ENCODE data around the gene RASAL1. TPM values are rescaled to one million over a fixed set of nuclear protein-coding genes. Genes with fewer than 3 reads are reported as not detected.

The RASAL1 gene
- total RNA-seq, 4 donors from 2014 or later = not detected

- H3K27me3 ChIP-seq = peaks cover 7 to 15% (median 14%) of the 10 kb centered on the region in 3 donors
- intact Hi-C loops (cut with DNase I; ENCODE audit: low total_unique reads) (loop anchor here (2.0 kb wide), 1 partner anchor 49 kb away; no protein-coding TSS in a partner anchor), in situ Hi-C loops (cut with MboI; ENCODE audit: low sequenced_read_pairs in 4 of 4) (loop anchor here in 1 of 4 donors (5.0 kb wide), 1 partner anchor 51 kb away; no protein-coding TSS in a partner anchor)
These were observed 37.7 kb downstream of the RASAL1 start for GRCh38 chr12:113097716-113098440.

GRCh38 chr12:113096675-113097461 is 38.7 kb downstream of the RASAL1 start:
- Histone ChIP-seq H3K9me3 (no peaks in the 10 kb centered on the region), H3K4me3 (no peak overlapping the region), H3K27ac (no peak overlapping the region), H3K4me1 (peaks cover 0 to 3% of the 10 kb centered on the region in 2 donors), H3K36me3 (no peaks in the 10 kb centered on the region), H3K27me3 (peaks cover 11 to 18% (median 14%) of the 10 kb centered on the region in 3 donors)
- TF ChIP-seq POLR2A (IDR thresholded peaks at IDR 0.05) = no peak
- TF ChIP-seq CTCF (IDR thresholded peaks at IDR 0.05 in 4 of 5, conservative IDR thresholded peaks at IDR 0.05 in 1 of 5) = no peak
- intact Hi-C loops (cut with DNase I; ENCODE audit: low total_unique reads) (no loop called here), in situ Hi-C loops (cut with MboI; ENCODE audit: low sequenced_read_pairs in 4 of 4) (loop anchor here in 1 of 4 donors (5.0 kb wide), 1 partner anchor 50 kb away; no protein-coding TSS in a partner anchor)
- DNase-seq (no peak), ATAC-seq (no peak)

More at GRCh38 chr12:113097716-113098440, 37.7 kb downstream of the RASAL1 start:
- TF ChIP-seq POLR2A (IDR thresholded peaks at IDR 0.05) = no peak
- no peak for TF ChIP-seq CTCF (IDR thresholded peaks at IDR 0.05 in 4 of 5, conservative IDR thresholded peaks at IDR 0.05 in 1 of 5)
- no peaks in the 10 kb centered on the region for H3K9me3 ChIP-seq
- peak in 1 of 2 donors; percentile 17 for DNase-seq
- peak; percentile 20 to 34 for ATAC-seq
- H3K4me1 ChIP-seq = peaks cover 0 to 1% of the 10 kb centered on the region in 2 donors
- H3K27ac ChIP-seq = peak overlapping the region in 1 of 4 donors; percentile 37
- H3K36me3 ChIP-seq = no peaks in the 10 kb centered on the region
- H3K4me3 ChIP-seq = no peak overlapping the region

DNA sequence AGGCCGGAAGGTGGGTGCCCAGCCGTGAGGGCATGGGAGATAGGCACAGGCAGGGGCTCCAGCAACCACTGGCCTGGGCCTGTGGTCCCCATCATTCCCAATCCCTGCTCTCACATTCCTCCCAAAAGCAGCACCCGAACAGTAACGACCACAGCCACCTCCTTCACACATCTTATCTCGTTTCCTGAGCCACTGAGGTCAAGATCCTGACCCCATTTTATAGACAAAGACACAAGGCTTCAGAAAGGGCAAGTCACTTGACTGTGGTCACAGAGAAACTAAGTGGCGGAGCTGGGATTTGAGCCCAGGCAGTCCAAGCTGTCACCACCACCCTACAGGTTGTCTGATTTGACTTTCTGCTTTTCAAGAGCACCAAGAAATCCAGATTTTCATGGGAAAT is 40.2 kb downstream of the RASAL1 start:
- H3K4me3 ChIP-seq = no peak overlapping the region
- H3K4me1 ChIP-seq = peaks cover 0 to 3% of the 10 kb centered on the region in 2 donors
- ATAC-seq = no peak
- TF ChIP-seq POLR2A (IDR thresholded peaks at IDR 0.05) (no peak), CTCF (IDR thresholded peaks at IDR 0.05 in 4 of 5, conservative IDR thresholded peaks at IDR 0.05 in 1 of 5) (no peak)
- H3K36me3 ChIP-seq = no peaks in the 10 kb centered on the region
- DNase-seq = no peak
- in situ Hi-C loops (cut with MboI; ENCODE audit: low sequenced_read_pairs in 4 of 4) = loop anchor here in 1 of 4 donors (5.0 kb wide), 1 partner anchor 48 kb away; no protein-coding TSS in a partner anchor
- no peaks in the 10 kb centered on the region for H3K9me3 ChIP-seq
- intact Hi-C loops (cut with DNase I; ENCODE audit: low total_unique reads) = no loop called here
- no peak overlapping the region for H3K27ac ChIP-seq
- peaks cover 10 to 24% (median 14%) of the 10 kb centered on the region in 3 donors for H3K27me3 ChIP-seq

DNA sequence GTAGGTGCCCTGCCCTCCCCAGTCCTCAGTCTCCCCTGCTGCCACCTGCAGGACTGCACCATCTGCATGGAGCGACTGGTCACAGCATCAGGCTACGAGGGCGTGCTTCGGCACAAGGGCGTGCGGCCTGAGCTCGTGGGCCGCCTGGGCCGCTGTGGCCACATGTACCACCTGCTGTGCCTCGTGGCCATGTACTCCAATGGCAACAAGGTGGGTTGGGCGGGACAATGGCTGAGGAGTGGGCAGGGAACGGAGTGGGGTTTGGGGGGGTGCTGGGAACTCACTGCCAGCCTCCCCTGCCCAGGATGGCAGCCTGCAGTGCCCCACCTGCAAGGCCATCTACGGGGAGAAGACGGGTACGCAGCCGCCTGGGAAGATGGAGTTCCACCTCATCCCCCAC is 40.8 kb downstream of the RASAL1 start:
- peaks cover 10 to 22% (median 14%) of the 10 kb centered on the region in 3 donors for H3K27me3 ChIP-seq
- DNase-seq (no peak), ATAC-seq (no peak)
- H3K27ac ChIP-seq = no peak overlapping the region
- H3K9me3 ChIP-seq = no peaks in the 10 kb centered on the region
- intact Hi-C loops (cut with DNase I; ENCODE audit: low total_unique reads) (no loop called here), in situ Hi-C loops (cut with MboI; ENCODE audit: low sequenced_read_pairs in 4 of 4) (loop anchor here in 1 of 4 donors (5.0 kb wide), 1 partner anchor 47 kb away; no protein-coding TSS in a partner anchor)
- TF ChIP-seq CTCF (IDR thresholded peaks at IDR 0.05 in 4 of 5, conservative IDR thresholded peaks at IDR 0.05 in 1 of 5) (no peak), POLR2A (IDR thresholded peaks at IDR 0.05) (no peak)
- H3K4me1 ChIP-seq = peaks cover 0 to 3% of the 10 kb centered on the region in 2 donors
- no peaks in the 10 kb centered on the region for H3K36me3 ChIP-seq
- no peak overlapping the region for H3K4me3 ChIP-seq
